Medulla oblongata (tissue), 1 donor: ENCODE results near the gene TTC1.
"Not testable (repeated sequence)": the region's sequence is repeated elsewhere in the genome, so short reads cannot be mapped to it uniquely, and the experiment has no call there.

ENCODE experiments used
- DNase-seq: peaks from one replicate; pipeline ENCODE4 v3.0.0-alpha.2; 2015; ENCODE audit errors: extremely low spot score

Gene TTC1

GRCh38 chr5:160008877-160009590 is at the start of gene TTC1:
Gene TTC1 (plus strand): TSS chr5:160009139. CDS start chr5:160010529, 1,390 bp downstream.
- DNase-seq: peak; percentile 100

- DNase-seq: no peak
Observed at GRCh38 chr5:159961176-159962160, 47.5 kb upstream of the TTC1 start.

GRCh38 chr5:159962214-159962613 is 46.7 kb upstream of the TTC1 start:
- DNase-seq: no peak

- DNase-seq: no peak
Observed at GRCh38 chr5:159963935-159964334, 45.0 kb upstream of the TTC1 start.

- peak; percentile 50 for DNase-seq
Observed at GRCh38 chr5:159965031-159965837, 43.7 kb upstream of the TTC1 start.

- not testable (repeated sequence) for DNase-seq
Observed at GRCh38 chr5:159965838-159966128, 43.2 kb upstream of the TTC1 start.

- no peak for DNase-seq
Observed at GRCh38 chr5:159969966-159970365, 39.0 kb upstream of the TTC1 start.

GRCh38 chr5:159971038-159971437 is 37.9 kb upstream of the TTC1 start:
- no peak for DNase-seq

- no peak for DNase-seq
Observed at GRCh38 chr5:159971514-159971913, 37.4 kb upstream of the TTC1 start.

GRCh38 chr5:159971931-159972461 is 36.9 kb upstream of the TTC1 start:
- DNase-seq: no peak

- no peak for DNase-seq
Observed at GRCh38 chr5:159972538-159973362, 36.2 kb upstream of the TTC1 start.

- DNase-seq: no peak
Observed at GRCh38 chr5:159975462-159976019, 33.4 kb upstream of the TTC1 start.

- DNase-seq: no peak
Observed at GRCh38 chr5:159976921-159977320, 32.0 kb upstream of the TTC1 start.

GRCh38 chr5:159978358-159978757 is 30.6 kb upstream of the TTC1 start:
- no peak for DNase-seq

- DNase-seq: no peak
Observed at GRCh38 chr5:159982421-159983173, 26.3 kb upstream of the TTC1 start.

GRCh38 chr5:159987031-159987674 is 21.8 kb upstream of the TTC1 start:
- DNase-seq: peak; percentile 69

- DNase-seq: no peak
Observed at GRCh38 chr5:159990506-159990905, 18.4 kb upstream of the TTC1 start.

- no peak for DNase-seq
Observed at GRCh38 chr5:159992566-159992965, 16.4 kb upstream of the TTC1 start.

GRCh38 chr5:159993194-159993593 is 15.7 kb upstream of the TTC1 start:
- DNase-seq: no peak
